GM19397 (cell line): ENCODE results near the gene LRPPRC.
A peak's percentile ranks its signal among the peaks of the same experiment; 100 is the strongest.
"Not testable (repeated sequence)": the region's sequence is repeated elsewhere in the genome, so short reads cannot be mapped to it uniquely, and the experiment has no call there.

Experiments
- ATAC-seq: cut with Tn5 transposase; IDR thresholded peaks from one replicate; pipeline ENCODE4 v1.9.1; 2021; ENCODE audit warnings: mild to moderate bottlenecking, moderate library complexity; ENCODE audit not compliant: unreplicated experiment

LRPPRC gene

DNA sequence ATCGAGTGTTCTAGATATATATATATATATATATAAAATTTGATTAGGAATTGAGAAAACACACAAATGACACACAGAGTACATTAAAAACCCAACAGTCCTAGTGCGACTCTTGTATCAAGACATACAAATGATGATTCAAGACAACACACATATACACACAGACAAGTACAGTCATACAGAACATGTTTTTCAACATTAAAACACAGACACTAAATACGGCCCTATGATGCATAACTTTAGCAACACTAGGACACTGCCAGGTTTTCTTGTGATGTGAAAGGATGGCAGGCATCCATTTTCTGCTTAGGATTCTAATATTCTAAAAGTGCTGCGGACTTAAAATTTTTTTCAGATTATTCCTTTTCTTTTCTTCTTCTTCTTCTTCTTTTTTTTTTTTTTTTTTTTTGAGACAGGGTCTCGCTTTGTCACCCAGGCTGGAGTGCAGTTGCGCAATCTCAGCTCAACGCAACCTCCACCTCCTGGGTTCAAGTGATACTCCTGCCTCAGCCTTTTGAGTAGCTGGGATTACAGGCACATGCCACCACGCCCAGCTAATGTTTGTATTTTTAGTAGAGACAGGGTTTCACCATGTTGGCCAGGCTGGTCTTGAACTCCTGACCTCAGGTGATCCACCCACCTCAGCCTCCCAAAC, 84.5 kb downstream of the LRPPRC start:
- ATAC-seq, result not testable (repeated sequence)

GRCh38 chr2:43906448-43907109, 89.2 kb downstream of the LRPPRC start:
- no peak for ATAC-seq

- ATAC-seq, result no peak
Measured at GRCh38 chr2:43905871-43906270, 89.9 kb downstream of the LRPPRC start.

DNA sequence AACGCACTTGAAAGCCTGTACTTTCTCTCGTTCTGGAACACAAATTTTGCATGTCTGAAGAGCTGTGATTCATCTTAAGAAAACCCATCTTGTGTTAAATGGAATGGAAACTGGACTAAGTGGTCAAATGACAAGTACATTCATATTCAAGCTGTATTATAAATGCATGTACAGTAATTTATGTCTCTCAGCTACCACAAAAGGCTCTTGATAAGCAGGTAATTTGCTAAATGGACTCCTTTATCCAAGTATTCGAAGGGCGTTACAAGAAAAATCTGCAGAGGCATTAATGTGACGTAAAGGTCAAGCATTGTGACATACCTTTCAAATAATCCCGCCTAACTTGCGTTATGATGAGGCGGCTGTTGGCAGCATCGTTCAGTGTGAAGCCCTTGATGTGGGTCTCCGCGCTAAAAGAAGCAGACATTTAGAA, 90.4 kb downstream of the LRPPRC start:
- no peak for ATAC-seq

DNA sequence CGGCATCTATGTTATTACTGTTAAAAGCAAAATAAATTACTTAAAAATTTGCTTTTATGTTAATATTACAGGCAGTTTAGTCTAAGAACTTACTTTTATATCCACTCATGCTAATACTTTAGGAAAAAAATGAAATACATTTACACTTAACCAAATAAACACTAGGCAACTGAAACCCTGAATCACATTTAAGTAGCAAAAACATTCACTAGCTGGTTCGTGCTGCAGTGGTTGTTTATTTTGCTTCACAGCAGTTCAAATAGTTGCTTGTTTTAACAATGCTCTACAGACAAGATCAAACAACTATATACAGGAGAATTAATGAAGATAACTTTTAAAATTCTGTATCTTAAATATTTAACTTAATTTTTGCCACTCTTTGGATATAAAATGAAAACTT, 96.2 kb downstream of the LRPPRC start:
- ATAC-seq, result no peak

- ATAC-seq, result no peak
Measured at GRCh38 chr2:43898838-43899346, 96.9 kb downstream of the LRPPRC start.

DNA sequence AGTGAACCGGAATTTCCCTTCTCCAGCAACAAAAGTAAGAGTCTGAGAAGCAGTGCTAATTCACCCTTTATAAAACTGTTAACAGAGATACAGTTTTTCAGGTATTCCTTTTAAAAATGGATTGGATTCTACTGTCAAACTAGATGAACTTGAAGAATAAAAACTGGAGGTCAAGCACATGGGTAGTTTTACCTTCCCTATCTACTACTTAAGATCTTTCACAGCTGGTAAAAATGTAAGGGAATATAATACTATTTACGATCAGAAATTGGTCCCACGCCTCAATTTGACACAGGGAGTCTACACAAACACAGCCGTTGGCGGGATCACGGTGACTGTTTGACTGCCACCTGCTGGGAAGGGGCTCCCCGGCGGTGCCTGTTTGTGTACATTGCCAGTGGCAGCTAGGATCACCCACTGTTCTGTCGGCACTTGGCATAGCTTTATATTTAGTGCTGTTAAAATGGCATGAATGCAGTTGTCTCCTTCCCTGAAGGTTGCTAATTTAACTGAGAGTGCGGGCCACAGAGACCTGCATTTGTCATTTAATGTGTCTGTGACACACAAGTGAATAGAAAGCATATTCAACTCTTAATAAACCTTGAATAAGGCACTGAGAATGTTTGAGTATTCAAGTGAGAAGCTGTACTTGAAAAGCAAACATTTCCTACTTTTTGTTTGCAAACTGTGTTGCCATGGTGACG, 97.5 kb downstream of the LRPPRC start:
- no peak for ATAC-seq

GRCh38 chr2:43897492-43897891, 98.3 kb downstream of the LRPPRC start:
- ATAC-seq, result no peak

DNA sequence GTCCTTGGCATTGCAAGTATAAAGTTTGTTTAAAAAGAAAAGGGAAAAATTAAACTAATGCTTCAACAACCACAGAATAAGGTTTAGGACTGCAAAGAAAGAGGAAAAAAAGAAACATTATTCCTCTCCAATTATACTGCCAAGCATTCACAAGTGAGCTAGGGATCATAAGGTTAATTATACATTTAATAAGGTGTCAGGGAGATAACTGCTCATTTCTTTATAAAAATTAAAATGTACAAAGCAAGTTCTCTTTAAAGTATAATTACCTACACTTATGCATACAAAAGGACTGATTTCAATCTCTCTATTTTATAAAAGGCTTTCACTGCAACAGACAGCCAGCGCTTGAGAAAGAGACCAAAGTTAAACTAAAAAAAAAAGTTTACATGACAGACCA, 98.9 kb downstream of the LRPPRC start:
- ATAC-seq, result no peak

- no peak for ATAC-seq
Measured at GRCh38 chr2:43894743-43895142, 101.0 kb downstream of the LRPPRC start.

GRCh38 chr2:43890855-43891254, 104.9 kb downstream of the LRPPRC start:
- ATAC-seq, result no peak

DNA sequence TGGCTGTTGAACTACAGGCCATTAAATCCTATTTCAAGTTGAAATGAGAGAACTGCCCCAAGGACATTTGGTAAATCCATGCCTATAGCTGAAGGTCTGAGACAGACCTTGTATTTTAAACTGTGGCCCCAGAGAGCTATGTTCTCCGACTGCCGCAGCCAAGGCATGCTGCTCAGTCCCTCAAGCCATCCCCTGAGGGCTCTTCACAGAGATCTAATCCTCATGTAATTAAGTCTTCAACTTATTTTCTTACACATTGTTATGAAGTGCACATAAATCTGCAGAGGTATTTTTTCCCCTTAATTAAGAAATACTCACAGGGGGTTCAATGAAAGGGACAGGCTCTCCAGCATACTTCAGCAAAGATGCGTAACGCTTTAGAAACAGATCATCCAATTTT, 106.4 kb downstream of the LRPPRC start:
- ATAC-seq, result no peak

DNA sequence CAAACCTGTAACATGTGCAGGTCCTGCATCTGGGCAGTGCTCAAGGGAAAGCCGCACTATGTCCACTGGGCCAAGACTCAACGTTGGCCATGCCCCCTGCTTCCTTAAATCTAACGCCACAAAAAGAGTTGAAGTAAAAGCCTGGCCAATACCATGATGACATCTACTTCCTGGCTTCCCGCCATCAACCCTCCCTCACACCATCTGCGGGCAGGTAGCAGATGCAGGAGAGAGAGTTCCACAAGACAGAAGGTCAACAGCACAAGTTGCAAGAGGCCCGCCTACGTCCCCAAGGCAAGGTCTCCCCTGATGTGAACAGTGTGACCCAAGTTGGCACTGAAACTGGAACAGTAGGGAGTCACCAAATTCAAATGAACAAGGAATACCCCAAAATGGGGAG, 108.6 kb downstream of the LRPPRC start:
- ATAC-seq, result no peak

GRCh38 chr2:43885132-43885632, 110.6 kb downstream of the LRPPRC start:
- ATAC-seq, result no peak

DNA sequence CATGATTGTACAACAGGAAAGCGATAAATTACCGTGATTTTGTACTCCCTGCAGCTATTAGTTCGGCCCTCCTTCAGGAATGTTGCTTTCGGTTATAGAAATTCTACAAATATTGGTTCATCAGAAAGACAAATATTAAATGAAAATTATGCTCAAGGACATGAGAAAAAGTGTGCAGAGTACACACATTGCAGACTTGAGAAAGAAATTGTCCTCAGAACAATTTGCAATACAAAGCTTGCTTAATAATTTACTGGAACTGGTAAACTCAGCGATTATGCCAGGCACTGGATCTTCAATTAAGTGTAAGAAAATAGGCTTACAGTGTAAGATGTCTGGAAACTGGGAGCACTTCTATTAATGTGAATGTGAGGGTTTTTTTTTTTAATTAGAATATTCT, 111.1 kb downstream of the LRPPRC start:
- ATAC-seq, result no peak

DNA sequence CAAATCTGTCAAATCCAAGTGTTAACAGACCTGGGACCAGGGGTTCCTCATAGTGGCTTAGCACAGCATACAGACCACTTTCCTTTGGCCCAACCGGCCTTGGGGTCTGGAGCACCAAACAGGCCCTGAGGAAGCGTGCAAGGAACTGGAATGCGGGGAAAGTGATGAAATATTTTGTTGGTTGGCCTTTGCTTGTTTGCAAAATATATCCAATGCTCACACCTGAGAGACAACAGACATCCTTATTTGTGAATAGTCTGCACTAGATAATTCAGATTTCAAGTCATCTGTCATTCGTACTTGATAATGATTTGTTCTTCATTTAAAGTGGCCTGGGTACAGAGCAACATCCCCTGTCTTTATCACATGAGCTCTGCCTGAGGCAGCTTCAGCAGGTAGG, 113.5 kb downstream of the LRPPRC start:
- ATAC-seq, result no peak

GRCh38 chr2:43880952-43881351, 114.8 kb downstream of the LRPPRC start:
- no peak for ATAC-seq

DNA sequence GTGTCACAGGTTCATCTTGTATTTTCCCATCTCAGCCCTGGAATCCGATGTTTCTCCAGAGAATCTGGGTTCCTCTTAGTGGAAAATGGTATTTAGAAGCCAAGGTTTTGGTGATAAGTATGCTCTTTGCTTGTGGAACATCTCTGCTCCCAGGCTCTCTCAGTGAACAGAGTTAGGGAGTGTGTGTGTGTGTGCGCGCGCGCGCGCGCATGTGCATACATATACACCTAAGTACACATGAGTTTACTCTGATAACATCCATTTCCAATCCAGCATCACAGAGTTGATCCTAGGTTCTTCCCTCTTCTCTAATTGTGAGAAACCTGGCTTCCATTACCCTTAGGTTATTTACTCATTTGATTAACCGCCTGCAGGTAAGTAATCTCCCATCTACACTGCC, 115.3 kb downstream of the LRPPRC start:
- ATAC-seq, result no peak

DNA sequence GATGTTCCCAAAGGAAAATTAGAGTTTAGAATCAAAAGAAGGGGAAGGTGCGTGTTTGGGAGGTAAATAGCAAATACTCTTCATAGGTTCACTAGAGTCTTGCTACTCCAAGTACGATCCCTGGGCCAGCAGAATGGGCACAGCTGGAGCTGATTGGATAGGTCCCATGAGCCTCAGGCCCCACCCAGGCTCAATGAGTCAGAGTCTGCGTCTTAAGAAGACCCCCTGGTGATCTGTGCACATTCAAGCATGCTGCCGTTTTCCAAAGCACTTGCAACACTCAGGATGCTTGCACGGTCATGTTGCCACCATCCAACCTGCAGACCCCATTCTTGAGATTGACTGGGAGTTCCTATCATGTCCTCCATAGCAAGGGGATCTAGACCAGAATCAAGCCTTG, 116.5 kb downstream of the LRPPRC start:
- no peak for ATAC-seq

DNA sequence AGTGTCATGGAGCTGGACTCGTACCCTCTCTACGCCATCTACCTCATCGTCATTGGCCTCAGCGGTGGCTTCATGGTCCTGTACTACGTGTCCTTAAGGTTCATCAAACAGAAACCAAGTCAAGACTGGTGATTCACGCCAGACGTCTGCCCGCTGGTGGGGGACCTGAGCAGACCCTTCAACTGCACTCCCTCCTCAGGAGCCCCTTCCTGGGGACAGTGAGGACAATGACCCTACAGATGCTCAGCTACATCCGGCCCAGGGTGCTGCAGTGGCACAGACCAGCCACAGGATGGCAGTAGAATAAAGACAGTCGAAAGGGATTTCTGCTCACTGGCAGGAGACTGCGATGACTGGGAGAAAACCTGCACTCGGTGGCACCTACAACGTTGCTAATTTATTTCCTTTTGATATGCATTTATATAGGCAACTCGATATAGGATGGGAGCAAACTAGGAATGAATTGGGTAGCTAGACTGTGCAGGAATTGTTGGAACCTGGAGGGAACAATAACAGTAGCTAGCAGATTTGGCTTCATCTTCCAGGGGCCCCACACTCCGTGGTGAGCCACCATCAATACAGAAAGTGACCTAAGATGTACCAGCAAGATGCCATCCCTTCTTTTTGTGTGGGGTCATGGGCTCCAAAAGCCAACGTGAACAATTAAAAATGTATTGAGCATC, 117.9 kb downstream of the LRPPRC start:
- peak; percentile 64 for ATAC-seq

DNA sequence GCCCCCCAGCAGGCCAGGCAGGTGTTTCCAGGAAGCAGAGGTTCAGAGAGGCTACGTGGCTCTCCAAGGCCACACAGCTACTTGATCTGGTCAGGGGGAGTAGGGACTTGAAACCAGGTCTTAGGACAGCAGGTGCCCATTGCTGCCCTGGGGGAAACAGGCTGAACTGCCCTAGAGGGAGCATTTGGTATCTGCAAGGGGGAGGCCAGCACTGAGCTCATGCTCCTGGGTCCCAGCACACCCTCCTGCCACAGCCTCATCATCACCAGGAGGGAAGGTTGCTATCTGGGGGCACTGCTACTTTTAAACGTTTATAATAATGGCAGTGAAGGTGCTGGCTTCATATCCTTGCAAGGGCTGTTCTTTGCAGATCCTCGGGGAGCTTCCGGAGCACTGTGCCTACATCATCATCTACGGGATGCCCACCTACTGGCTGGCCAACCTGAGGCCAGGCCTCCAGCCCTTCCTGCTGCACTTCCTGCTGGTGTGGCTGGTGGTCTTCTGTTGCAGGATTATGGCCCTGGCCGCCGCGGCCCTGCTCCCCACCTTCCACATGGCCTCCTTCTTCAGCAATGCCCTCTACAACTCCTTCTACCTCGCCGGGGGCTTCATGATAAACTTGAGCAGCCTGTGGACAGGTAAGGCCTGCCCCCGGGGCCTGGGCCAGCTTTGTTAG, 120.9 kb downstream of the LRPPRC start:
- no peak for ATAC-seq
